HEK293T (cell line): Measurements from ENCODE around the gene NADK.

Experiments used
- CTCF ChIA-PET: fragments of 350-600 bp; formaldehyde crosslinking; extraction: SDS; loops from one replicate; lab custom pipeline; 2021; ENCODE audit warnings: antibody characterized with exemption, inconsistent platforms; lab: Yijun Ruan, JAX
- POLR2A ChIA-PET: fragments of 350-600 bp; formaldehyde crosslinking; extraction: SDS; loops from one replicate; lab custom pipeline; 2020; ENCODE audit warnings: antibody characterized with exemption, inconsistent platforms; lab: Yijun Ruan, JAX
- DNase-seq: peaks from one replicate; pipeline ENCODE4 v3.0.0; 2012; ENCODE audit warnings: mixed read lengths; ENCODE audit errors: extremely low spot score
- ARNT ChIP-seq: fragments of 450-650 bp; IDR thresholded peaks from 2 replicates; pipeline ENCODE4 v1.6.1; 2017; ENCODE audit warnings: mild to moderate bottlenecking
- BHLHE40 ChIP-seq: fragments of 450-650 bp; IDR thresholded peaks from 2 replicates; pipeline ENCODE4 v1.6.1; 2016; ENCODE audit warnings: mild to moderate bottlenecking, moderate library complexity, borderline replicate concordance
- CTBP1 ChIP-seq: fragments of 450-650 bp; IDR thresholded peaks from 2 replicates; pipeline ENCODE4 v1.6.1; 2016; ENCODE audit warnings: borderline replicate concordance
- ELF4 ChIP-seq: fragments of 450-650 bp; IDR thresholded peaks from 2 replicates; pipeline ENCODE4 v1.6.1; 2017; ENCODE audit warnings: antibody characterized with exemption
- FOXA1 ChIP-seq: fragments of 450-650 bp; IDR thresholded peaks from 2 replicates; pipeline ENCODE4 v1.6.1; 2016; ENCODE audit warnings: mild to moderate bottlenecking
- FOXK2 ChIP-seq: fragments of 450-650 bp; IDR thresholded peaks from 2 replicates; pipeline ENCODE4 v1.6.1; 2016; ENCODE audit warnings: mild to moderate bottlenecking
- FOXM1 ChIP-seq: fragments of 450-650 bp; IDR thresholded peaks from 2 replicates; pipeline ENCODE4 v1.6.1; 2017; ENCODE audit warnings: mild to moderate bottlenecking, borderline replicate concordance
- HDGF ChIP-seq: fragments of 450-650 bp; IDR thresholded peaks from 2 replicates; pipeline ENCODE4 v1.6.1; 2017; ENCODE audit warnings: antibody characterized with exemption, borderline replicate concordance
- L3MBTL2 ChIP-seq: fragments of 450-650 bp; conservative IDR thresholded peaks from 2 replicates; pipeline ENCODE4 v1.6.1; 2016; ENCODE audit warnings: mild to moderate bottlenecking
- LEF1 ChIP-seq: fragments of 450-650 bp; IDR thresholded peaks from 2 replicates; pipeline ENCODE4 v1.6.1; 2017; ENCODE audit warnings: mild to moderate bottlenecking, borderline replicate concordance
- NFRKB ChIP-seq: fragments of 450-650 bp; IDR thresholded peaks from 2 replicates; pipeline ENCODE4 v1.6.1; 2016; ENCODE audit warnings: mild to moderate bottlenecking, moderate library complexity
- PKNOX1 ChIP-seq: fragments of 450-650 bp; IDR thresholded peaks from 2 replicates; pipeline ENCODE4 v1.6.1; 2016
- SP1 ChIP-seq: fragments of 450-650 bp; IDR thresholded peaks from 2 replicates; pipeline ENCODE4 v1.6.1; 2017
- SUZ12 ChIP-seq: fragments of 450-650 bp; IDR thresholded peaks from 2 replicates; pipeline ENCODE4 v1.6.1; 2016; ENCODE audit warnings: mild to moderate bottlenecking
- TARDBP ChIP-seq: fragments of 450-650 bp; IDR thresholded peaks from 2 replicates; pipeline ENCODE4 v1.6.1; 2016
- ZNF384 ChIP-seq: fragments of 450-650 bp; IDR thresholded peaks from 2 replicates; pipeline ENCODE4 v1.6.1; 2016

The NADK gene

DNA sequence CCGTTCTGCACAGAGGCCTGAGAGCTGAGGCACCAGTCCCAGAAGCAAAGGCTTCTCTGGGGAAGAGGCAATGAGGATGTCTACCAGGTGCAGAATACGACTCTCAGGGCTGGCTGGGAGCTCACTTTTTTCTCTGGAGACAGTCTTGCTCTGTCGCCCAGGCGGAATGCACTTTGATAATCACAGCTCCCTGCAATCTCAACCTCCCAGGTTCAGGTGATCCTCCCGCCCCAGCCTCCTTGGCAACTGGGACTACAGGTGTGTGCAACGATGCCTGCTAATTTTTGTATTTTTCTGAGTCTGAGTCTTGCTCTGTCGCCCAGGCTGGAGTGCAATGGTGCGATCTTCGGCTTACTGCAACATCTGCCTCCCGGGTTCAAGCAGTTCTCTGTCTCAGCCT, 17.6 kb downstream of the NADK start:
- ChIA-PET CTCF (no interaction called here), POLR2A (no interaction called here)
- TF ChIP-seq FOXK2 (no peak), CTBP1 (no peak)
- DNase-seq, result no peak

DNA sequence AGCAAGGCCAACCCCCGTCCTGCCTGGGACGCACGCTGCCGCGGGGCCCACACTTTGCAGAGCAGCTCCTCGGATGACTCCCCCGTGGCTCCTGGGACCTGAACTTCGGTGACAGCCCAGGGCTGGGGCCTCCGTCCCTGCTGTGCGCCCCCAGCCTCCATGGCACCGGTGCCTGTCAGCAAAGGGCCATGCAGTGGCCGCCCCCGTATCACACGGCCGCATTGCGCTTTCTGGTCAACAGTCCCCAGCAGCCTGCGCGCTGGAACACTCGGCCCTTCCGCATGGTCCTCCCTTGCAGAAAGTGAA, 18.0 kb downstream of the NADK start:
- ChIA-PET POLR2A (no interaction called here), CTCF (no interaction called here)
- TF ChIP-seq L3MBTL2 (no peak), FOXA1 (no peak), SP1 (no peak), FOXM1 (no peak), ELF4 (no peak), SUZ12 (no peak), HDGF (no peak), TARDBP (no peak), LEF1 (no peak), ZNF384 (no peak), PKNOX1 (no peak), BHLHE40 (no peak), FOXK2 (no peak)
- no peak for DNase-seq

- ChIA-PET CTCF (no interaction called here), POLR2A (no interaction called here)
- TF ChIP-seq LEF1 (no peak), ARNT (no peak), ZNF384 (no peak), FOXA1 (no peak), FOXM1 (no peak), PKNOX1 (no peak), TARDBP (no peak), HDGF (no peak), ELF4 (no peak), CTBP1 (no peak), SUZ12 (no peak), FOXK2 (no peak), L3MBTL2 (no peak), SP1 (no peak)
- no peak for DNase-seq
Measured at GRCh38 chr1:1759456-1760344, 18.6 kb downstream of the NADK start.

GRCh38 chr1:1758692-1759455, 19.4 kb downstream of the NADK start:
- TF ChIP-seq ZNF384 (no peak), PKNOX1 (no peak), SUZ12 (no peak), NFRKB (no peak), FOXK2 (no peak), ARNT (no peak), SP1 (no peak), LEF1 (no peak), TARDBP (no peak), FOXA1 (no peak), FOXM1 (no peak), ELF4 (no peak), BHLHE40 (no peak), HDGF (no peak), L3MBTL2 (no peak), CTBP1 (no peak)
- ChIA-PET POLR2A (no interaction called here), CTCF (no interaction called here)
- DNase-seq, result no peak

- no peak for TF ChIP-seq SUZ12
- no peak for TF ChIP-seq ARNT
- TF ChIP-seq HDGF, result no peak
- TF ChIP-seq L3MBTL2, result no peak
- no peak for TF ChIP-seq CTBP1
- no peak for TF ChIP-seq FOXM1
- no peak for TF ChIP-seq ZNF384
- no peak for TF ChIP-seq BHLHE40
- ChIA-PET POLR2A (no interaction called here), CTCF (no interaction called here)
- no peak for DNase-seq
Measured at GRCh38 chr1:1758059-1758621, 20.1 kb downstream of the NADK start.
